Gastroesophageal sphincter (tissue), 3 donors: ENCODE results near the gene IQSEC1.

Experiments
- CTCF ChIP-seq, 4 experiments: fragments of 200-600 bp in 2 of 4; fragments of 450-650 bp in 2 of 4; sonication (generic) in 1 of 4; IDR thresholded peaks; one replicate each; pipeline ENCODE4 v1.5.1; 2017 to 2019; ENCODE audit warnings: antibody characterized with exemption in 4 of 4, mild to moderate bottlenecking in 2 of 4, moderate library complexity in 2 of 4
- POLR2AphosphoS5 ChIP-seq: sonication (generic); formaldehyde crosslinking; IDR thresholded peaks from one replicate; pipeline ENCODE4 v1.6.1; 2017; ENCODE audit warnings: antibody characterized with exemption

DNA sequence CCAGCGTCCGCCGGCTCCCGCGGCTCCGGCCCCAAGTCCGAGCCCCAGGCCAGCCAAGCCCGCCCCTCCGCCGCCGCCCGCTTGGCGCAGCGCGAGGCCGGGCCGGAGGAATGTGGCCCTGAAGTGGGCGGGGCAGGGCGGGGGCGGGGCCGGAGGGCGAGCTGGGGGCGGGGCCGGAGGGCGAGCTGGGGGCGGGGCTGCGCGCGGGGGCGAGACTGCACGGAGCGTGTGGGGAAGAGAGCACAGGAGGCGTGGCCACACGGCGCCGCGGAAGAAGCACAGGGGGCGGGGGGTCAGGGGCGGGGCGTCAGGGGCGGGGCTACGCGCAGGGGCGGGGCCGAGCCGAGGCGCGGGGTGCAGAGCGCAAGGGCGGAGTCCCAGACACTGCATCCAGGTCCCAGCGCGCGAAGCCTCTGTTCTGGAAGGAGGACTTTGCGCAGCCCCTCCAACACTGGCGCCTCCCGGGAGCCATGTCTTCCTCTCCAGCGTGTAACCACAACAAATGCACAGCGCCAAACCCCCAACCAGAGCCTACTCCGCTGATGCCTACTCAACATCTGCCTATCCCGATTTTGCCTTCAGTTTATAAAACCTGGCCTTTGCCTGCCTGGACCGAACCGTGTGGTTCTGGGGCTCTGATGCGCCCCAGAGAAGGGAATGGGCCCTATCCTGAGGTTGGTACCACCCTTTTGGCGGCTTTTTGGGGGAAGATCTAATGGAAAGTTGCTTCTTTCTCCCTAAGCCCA, 105.5 kb downstream of the IQSEC1 start:
- TF ChIP-seq POLR2AphosphoS5, result no peak
- TF ChIP-seq CTCF (IDR thresholded peaks at IDR 0.05), result no peak
